Esophagus muscularis mucosa (tissue), 4 donors: ENCODE results near the gene HOXA4. TPM values are rescaled to one million over a fixed set of nuclear protein-coding genes. Genes with fewer than 3 reads are reported as not detected.

ENCODE experiments used
- DNase-seq: peaks from one replicate; pipeline ENCODE4 v3.0.0-alpha.2; 2017; ENCODE audit errors: extremely low spot score
- H3K27ac ChIP-seq, 4 donors: fragments of 200-600 bp; sonication (generic); replicated peaks in 1 of 4; 1 replicate in 3 of 4; 2 replicates in 1 of 4; pipeline ENCODE4 v1.5.1; 2016 to 2019; ENCODE audit warnings: mild to moderate bottlenecking in 1 of 4
- H3K27me3 ChIP-seq, 4 donors: fragments of 200-600 bp; sonication (generic); one replicate each; pipeline versions ENCODE4 v1.5.1 to v1.6.0; 2016 to 2019
- H3K36me3 ChIP-seq, 4 donors: fragments of 200-600 bp; sonication (generic); one replicate each; pipeline ENCODE4 v1.5.1; 2016 to 2019
- H3K4me1 ChIP-seq, 4 donors: fragments of 200-600 bp; sonication (generic); one replicate each; pipeline ENCODE4 v1.5.1; 2016 to 2019
- H3K4me3 ChIP-seq, 4 donors: fragments of 200-600 bp; sonication (generic); 1 replicate in 2 of 4; 2 replicates in 2 of 4; pipeline ENCODE4 v1.5.1; 2016 to 2019; ENCODE audit warnings: mild to moderate bottlenecking in 4 of 4, moderate library complexity in 1 of 4
- H3K9me3 ChIP-seq, 4 donors: fragments of 200-600 bp; sonication (generic); 1 replicate in 3 of 4; 2 replicates in 1 of 4; pipeline ENCODE4 v1.5.1; 2016 to 2019
- CTCF ChIP-seq, 3 experiments: fragments of 200-600 bp in 2 of 3; fragments of 450-650 bp in 1 of 3; sonication (generic) in 2 of 3; IDR thresholded peaks; one replicate each; pipeline ENCODE4 v1.5.1; 2017 to 2019; ENCODE audit warnings: antibody characterized with exemption in 3 of 3, mild to moderate bottlenecking in 2 of 3, moderate library complexity in 1 of 3
- EP300 ChIP-seq: sonication (generic); formaldehyde crosslinking; IDR thresholded peaks from one replicate; pipeline ENCODE4 v1.6.1; 2017; ENCODE audit warnings: antibody characterized with exemption
- POLR2A ChIP-seq: fragments of 450-650 bp; IDR thresholded peaks from one replicate; pipeline ENCODE4 v1.6.1; 2017; ENCODE audit warnings: antibody characterized with exemption, moderate library complexity, mild to moderate bottlenecking, low read depth
- POLR2AphosphoS5 ChIP-seq, 2 donors: sonication (generic); formaldehyde crosslinking; IDR thresholded peaks; one replicate each; pipeline ENCODE4 v1.6.1; 2017; ENCODE audit warnings: antibody characterized with exemption in 2 of 2
- WGBS: methylation state at CpG from one replicate; pipeline ENCODE4 v1.1.5; 2018; 5-methylcytosine and 5-hydroxymethylcytosine counted together
- intact Hi-C: fragments of 100-400 bp; cut with DNase I; formaldehyde crosslinking; loops from one replicate; pipeline ENCODE4 v1.15.1; 2023
- total RNA-seq, 4 donors: library from RNA; depleted of rRNA; stranded (reverse); fragments of >200 nt; gene quantifications; one replicate each; pipeline versions ENCODE4 v1.1.0 to v1.2.1, GENCODE V29; 2016

The HOXA4 gene
- total RNA-seq, 4 donors from 2014 or later: 12.5 to 26.8 (median 18.1) TPM

DNA sequence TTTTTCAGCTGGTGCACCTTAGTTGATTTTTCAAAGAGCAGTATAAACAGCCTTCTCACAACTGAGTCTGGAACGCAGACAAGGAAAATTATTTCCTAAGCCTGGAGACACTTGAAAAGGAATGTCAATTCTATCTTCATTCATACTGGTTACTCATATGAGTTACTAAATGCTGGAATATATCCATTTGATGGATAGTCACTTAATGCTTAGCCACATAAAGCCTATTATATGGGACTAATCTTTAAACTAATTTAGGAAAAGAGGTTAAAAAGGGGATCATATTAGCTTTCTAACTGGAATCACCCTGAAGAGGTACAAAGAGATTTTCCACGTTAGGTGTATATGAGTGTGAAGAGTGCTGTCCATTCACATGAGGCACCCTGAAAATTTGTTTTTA, 1.7 kb upstream of the HOXA4 start:
- H3K36me3 ChIP-seq: no peaks in the 10 kb centered on the region
- intact Hi-C loops: no loop called here
- no peaks in the 10 kb centered on the region for H3K9me3 ChIP-seq
- peak overlapping the region in 1 of 4 donors; percentile 88 for H3K4me3 ChIP-seq
- 51% methylated on average over 2 of the region's 2 CpGs for WGBS
- TF ChIP-seq CTCF (IDR thresholded peaks at IDR 0.05) (no peak), POLR2A (no peak), EP300 (no peak), POLR2AphosphoS5 (IDR thresholded peaks at IDR 0.05) (peak in 1 of 2 donors; percentile 9)
- H3K4me1 ChIP-seq: peaks cover 0 to 85% (median 82%) of the 10 kb centered on the region in 4 donors
- peak overlapping the region; percentile 96 to 100 (median 99) for H3K27ac ChIP-seq
- no peak for DNase-seq
- H3K27me3 ChIP-seq: no peaks in the 10 kb centered on the region

- intact Hi-C loops: no loop called here
- peak overlapping the region; percentile 81 to 94 (median 89) for H3K4me3 ChIP-seq
- DNase-seq: no peak
- peaks cover 0 to 85% (median 82%) of the 10 kb centered on the region in 4 donors for H3K4me1 ChIP-seq
- 36% methylated on average over 12 of the region's 12 CpGs for WGBS
- TF ChIP-seq CTCF (IDR thresholded peaks at IDR 0.05) (no peak), POLR2A (no peak), POLR2AphosphoS5 (IDR thresholded peaks at IDR 0.05) (no peak), EP300 (no peak)
- H3K36me3 ChIP-seq: no peaks in the 10 kb centered on the region
- H3K9me3 ChIP-seq: no peaks in the 10 kb centered on the region
- H3K27ac ChIP-seq: peak overlapping the region; percentile 96 to 100 (median 99)
- H3K27me3 ChIP-seq: no peaks in the 10 kb centered on the region
These were observed 848 bp upstream of the HOXA4 start for GRCh38 chr7:27131390-27131819.

DNA sequence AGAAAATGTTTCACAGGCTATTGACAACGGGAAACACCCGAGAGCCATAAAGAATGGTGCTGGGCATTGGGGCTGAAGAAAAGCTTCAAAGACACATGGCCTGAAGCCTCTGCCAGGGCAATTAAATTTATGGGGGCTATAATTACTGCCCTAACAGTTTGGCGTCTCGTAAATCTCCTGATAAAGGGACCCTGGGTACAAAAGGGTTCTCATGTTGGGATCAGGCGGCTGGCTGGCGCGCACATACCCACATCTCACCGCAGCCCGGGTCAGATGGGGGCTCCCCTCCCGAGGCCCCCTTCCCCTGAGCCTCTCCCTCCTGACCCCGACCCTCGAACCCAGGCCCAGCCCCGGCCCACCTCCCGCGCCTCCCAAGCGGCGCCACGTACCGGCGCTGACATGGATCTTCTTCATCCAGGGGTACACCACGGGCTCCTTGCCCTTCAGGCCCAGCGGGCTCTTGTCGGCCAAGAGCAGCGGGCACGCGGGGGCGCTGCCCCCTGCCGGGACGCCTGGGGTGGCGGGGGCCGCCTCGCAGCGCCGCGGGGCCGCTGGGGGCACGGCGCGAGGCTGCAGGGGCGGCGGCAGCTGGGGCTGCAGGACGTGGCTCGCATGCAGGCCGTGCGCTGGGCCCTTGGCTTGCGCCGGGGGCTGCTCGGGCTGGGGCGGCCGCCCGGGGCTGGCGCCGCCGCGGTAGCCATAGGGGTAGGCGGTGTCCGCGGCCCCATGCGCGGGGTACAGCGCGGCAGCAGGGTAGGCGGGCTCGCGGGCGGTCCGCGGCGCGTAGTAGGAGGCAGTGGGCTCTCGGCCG, 623 bp downstream of the HOXA4 start:
- DNase-seq: no peak
- Histone ChIP-seq H3K27me3 (no peaks in the 10 kb centered on the region), H3K4me3 (peak overlapping the region; percentile 81 to 94 (median 89)), H3K27ac (peak overlapping the region; percentile 96 to 100 (median 99)), H3K9me3 (no peaks in the 10 kb centered on the region), H3K36me3 (no peaks in the 10 kb centered on the region), H3K4me1 (peaks cover 8 to 85% (median 83%) of the 10 kb centered on the region in 4 donors)
- TF ChIP-seq POLR2A (no peak), CTCF (IDR thresholded peaks at IDR 0.05) (peak; percentile 37 to 49 (median 41)), POLR2AphosphoS5 (IDR thresholded peaks at IDR 0.05) (peak; percentile 16 to 26)
- intact Hi-C loops: no loop called here
- 50% methylated on average over 9 of the region's 72 CpGs for WGBS

DNA sequence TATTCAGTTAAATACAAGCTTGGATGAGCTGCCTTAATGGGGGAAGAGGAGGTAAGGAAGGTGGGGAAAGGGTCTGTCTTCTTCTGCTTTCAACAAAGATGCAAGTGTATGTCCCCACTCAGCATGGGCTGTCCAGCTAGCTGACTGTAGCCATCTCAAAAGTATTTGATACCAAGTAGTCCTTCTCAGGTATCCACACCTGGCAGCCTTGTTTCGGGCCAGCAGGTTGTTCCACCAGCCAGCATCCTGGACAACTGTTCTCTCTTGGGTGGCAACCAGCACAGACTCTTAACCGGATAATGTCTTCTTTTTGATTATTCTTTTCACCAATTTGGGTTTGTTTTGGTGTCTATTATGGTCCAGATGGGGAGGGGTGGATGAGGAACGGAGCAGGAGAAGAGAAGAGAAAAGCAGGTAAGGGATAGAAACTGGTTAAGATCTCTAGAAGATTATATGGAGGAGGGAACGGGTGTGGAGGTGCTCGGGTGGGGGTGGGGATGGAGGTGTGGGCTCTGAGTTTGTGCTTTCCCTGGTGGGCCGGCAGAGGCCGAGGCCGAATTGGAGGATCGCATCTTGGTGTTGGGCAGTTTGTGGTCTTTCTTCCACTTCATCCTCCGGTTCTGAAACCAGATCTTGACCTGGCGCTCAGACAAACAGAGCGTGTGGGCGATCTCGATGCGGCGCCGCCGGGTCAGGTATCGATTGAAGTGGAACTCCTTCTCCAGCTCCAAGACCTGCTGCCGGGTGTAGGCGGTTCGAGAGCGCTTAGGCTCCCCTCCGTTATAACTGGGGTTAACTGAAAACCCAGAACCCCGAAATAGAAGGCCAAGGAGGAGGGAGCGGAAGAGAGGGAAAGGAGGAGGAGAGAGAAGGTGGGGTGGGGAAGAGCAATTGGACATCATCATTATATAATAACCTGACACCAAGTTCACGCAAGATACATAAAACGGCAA, 1.5 kb downstream of the HOXA4 start:
- WGBS: 20% methylated on average over 28 of the region's 28 CpGs
- no peak for DNase-seq
- H3K36me3 ChIP-seq: no peaks in the 10 kb centered on the region
- no peaks in the 10 kb centered on the region for H3K9me3 ChIP-seq
- intact Hi-C loops: no loop called here
- TF ChIP-seq EP300: no peak
- TF ChIP-seq POLR2A: no peak
- TF ChIP-seq CTCF (IDR thresholded peaks at IDR 0.05): no peak
- TF ChIP-seq POLR2AphosphoS5 (IDR thresholded peaks at IDR 0.05): peak in 1 of 2 donors; percentile 3
- peak overlapping the region; percentile 81 to 94 (median 89) for H3K4me3 ChIP-seq
- no peaks in the 10 kb centered on the region for H3K27me3 ChIP-seq
- peaks cover 10 to 83% (median 81%) of the 10 kb centered on the region in 4 donors for H3K4me1 ChIP-seq
- peak overlapping the region; percentile 96 to 100 (median 99) for H3K27ac ChIP-seq
